ENCODE measurements around the gene LILRB4.

DNA sequence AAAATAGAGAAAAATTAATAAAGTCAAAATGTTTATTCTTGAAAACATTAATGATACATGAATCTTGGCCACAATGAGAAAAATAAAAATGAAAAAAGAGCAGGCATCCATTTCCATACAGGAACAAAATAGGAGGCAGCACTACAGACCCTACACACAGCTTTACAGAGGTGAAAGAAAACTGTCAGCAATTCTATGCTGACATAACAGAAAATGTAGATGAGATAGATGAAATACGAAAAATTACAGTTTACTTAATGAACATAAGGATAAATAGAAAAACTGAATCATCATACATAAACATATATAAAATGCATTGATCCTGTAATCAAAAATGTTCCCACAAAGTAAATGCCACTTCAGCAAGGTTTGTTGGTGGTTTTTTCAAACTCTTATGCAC, 5.6 kb downstream of the LILRB4 start:
- TF ChIP-seq, protein P1, sequence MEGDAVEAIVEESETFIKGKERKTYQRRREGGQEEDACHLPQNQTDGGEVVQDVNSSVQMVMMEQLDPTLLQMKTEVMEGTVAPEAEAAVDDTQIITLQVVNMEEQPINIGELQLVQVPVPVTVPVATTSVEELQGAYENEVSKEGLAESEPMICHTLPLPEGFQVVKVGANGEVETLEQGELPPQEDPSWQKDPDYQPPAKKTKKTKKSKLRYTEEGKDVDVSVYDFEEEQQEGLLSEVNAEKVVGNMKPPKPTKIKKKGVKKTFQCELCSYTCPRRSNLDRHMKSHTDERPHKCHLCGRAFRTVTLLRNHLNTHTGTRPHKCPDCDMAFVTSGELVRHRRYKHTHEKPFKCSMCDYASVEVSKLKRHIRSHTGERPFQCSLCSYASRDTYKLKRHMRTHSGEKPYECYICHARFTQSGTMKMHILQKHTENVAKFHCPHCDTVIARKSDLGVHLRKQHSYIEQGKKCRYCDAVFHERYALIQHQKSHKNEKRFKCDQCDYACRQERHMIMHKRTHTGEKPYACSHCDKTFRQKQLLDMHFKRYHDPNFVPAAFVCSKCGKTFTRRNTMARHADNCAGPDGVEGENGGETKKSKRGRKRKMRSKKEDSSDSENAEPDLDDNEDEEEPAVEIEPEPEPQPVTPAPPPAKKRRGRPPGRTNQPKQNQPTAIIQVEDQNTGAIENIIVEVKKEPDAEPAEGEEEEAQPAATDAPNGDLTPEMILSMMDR (IDR thresholded peaks at IDR 0.05; ENCODE audit: poor library complexity): no peak
- TF ChIP-seq EZH2 (IDR thresholded peaks at IDR 0.05; ENCODE audit: borderline replicate concordance): no peak

Measured in hepatocyte (in vitro differentiated cells).